Measurements from ENCODE around the gene RUFY3.

The RUFY3 gene

GRCh38 chr4:70844180-70844579 lies 122.4 kb downstream of the RUFY3 start:
- Histone ChIP-seq H3K9me3 (ENCODE audit: control insufficient read depth, low read length) (no peaks in the 10 kb centered on the region), H3K4me3 (ENCODE audit: insufficient read depth, low read depth, low read length) (no peak overlapping the region), H3K36me3 (ENCODE audit: control insufficient read depth, insufficient read depth, low read length) (no peaks in the 10 kb centered on the region), H3K4me1 (ENCODE audit: control insufficient read depth, insufficient read depth, low read length) (no peaks in the 10 kb centered on the region), H3K27ac (ENCODE audit: insufficient read depth, low read depth, low read length, poor library complexity, severe bottlenecking) (no peak overlapping the region), H3K27me3 (ENCODE audit: control insufficient read depth, insufficient read depth, low read length, poor library complexity, severe bottlenecking) (no peaks in the 10 kb centered on the region)
- WGBS, 2 experiments: 89 to 92% methylated on average over 9 of the region's 9 CpGs

GRCh38 chr4:70849291-70849690 lies 127.5 kb downstream of the RUFY3 start:
- Histone ChIP-seq H3K27ac (ENCODE audit: insufficient read depth, low read depth, low read length, poor library complexity, severe bottlenecking) (no peak overlapping the region), H3K9me3 (ENCODE audit: control insufficient read depth, low read length) (no peaks in the 10 kb centered on the region), H3K36me3 (ENCODE audit: control insufficient read depth, insufficient read depth, low read length) (no peaks in the 10 kb centered on the region), H3K27me3 (ENCODE audit: control insufficient read depth, insufficient read depth, low read length, poor library complexity, severe bottlenecking) (no peaks in the 10 kb centered on the region), H3K4me3 (ENCODE audit: insufficient read depth, low read depth, low read length) (no peak overlapping the region), H3K4me1 (ENCODE audit: control insufficient read depth, insufficient read depth, low read length) (no peaks in the 10 kb centered on the region)
- 93 to 98% methylated on average over 5 of the region's 5 CpGs for WGBS, 2 experiments

- Histone ChIP-seq H3K9me3 (ENCODE audit: control insufficient read depth, low read length) (no peaks in the 10 kb centered on the region), H3K27ac (ENCODE audit: insufficient read depth, low read depth, low read length, poor library complexity, severe bottlenecking) (no peak overlapping the region), H3K36me3 (ENCODE audit: control insufficient read depth, insufficient read depth, low read length) (no peaks in the 10 kb centered on the region), H3K4me3 (ENCODE audit: insufficient read depth, low read depth, low read length) (no peak overlapping the region), H3K27me3 (ENCODE audit: control insufficient read depth, insufficient read depth, low read length, poor library complexity, severe bottlenecking) (no peaks in the 10 kb centered on the region), H3K4me1 (ENCODE audit: control insufficient read depth, insufficient read depth, low read length) (no peaks in the 10 kb centered on the region)
- whole genome bisulfite sequencing, 2 experiments: 90 to 98% methylated on average over 2 of the region's 2 CpGs
Observed at GRCh38 chr4:70855464-70855863, 133.7 kb downstream of the RUFY3 start.
